Measurements from ENCODE around the gene KIF13A.

- no peak for TF ChIP-seq CTCF (IDR thresholded peaks at IDR 0.05)
- no peak for TF ChIP-seq POLR2A (IDR thresholded peaks at IDR 0.05)
- no peak for TF ChIP-seq POLR2AphosphoS5 (IDR thresholded peaks at IDR 0.05)
- no peak for TF ChIP-seq EP300 (IDR thresholded peaks at IDR 0.05; ENCODE audit: low read depth)
These were observed 108.7 kb downstream of the KIF13A start for GRCh38 chr6:17878734-17879133.
